Measurements from ENCODE around the gene CEACAM16.

CEACAM16 gene

DNA sequence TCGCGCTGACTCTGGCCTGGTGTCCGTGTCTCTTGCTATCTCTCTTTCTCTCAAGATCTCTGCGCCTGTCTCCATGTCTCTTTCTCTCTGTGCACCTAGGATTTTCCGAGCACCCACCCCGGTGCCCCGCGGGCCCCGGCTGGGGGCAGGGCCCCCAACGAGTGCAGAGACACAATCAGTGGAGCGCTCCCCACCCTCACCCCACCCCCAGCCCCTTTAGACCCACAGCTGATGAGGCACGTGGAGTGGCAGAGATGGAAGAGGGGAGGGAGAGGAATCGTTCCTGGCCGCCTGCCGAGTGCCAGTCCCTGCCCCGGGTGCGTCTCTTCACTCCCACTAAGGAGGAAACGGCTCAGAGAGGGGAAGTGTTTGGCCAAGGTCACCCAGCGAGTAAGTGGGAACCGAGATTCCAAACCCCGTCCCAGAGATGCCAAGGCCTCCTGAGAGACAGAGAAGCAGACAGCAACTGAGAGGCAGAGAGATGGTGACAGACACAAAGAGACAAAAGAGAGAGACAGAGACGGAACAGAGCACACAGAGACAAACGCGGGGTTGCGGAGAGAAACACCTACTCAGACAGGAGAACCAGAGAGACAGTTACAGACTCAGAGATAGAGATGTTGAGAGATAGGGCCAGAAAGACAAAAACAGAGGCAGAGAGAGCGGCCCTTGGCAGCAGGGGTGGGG, 48.9 kb downstream of the CEACAM16 start:
- peak; percentile 79 for DNase-seq

DNA sequence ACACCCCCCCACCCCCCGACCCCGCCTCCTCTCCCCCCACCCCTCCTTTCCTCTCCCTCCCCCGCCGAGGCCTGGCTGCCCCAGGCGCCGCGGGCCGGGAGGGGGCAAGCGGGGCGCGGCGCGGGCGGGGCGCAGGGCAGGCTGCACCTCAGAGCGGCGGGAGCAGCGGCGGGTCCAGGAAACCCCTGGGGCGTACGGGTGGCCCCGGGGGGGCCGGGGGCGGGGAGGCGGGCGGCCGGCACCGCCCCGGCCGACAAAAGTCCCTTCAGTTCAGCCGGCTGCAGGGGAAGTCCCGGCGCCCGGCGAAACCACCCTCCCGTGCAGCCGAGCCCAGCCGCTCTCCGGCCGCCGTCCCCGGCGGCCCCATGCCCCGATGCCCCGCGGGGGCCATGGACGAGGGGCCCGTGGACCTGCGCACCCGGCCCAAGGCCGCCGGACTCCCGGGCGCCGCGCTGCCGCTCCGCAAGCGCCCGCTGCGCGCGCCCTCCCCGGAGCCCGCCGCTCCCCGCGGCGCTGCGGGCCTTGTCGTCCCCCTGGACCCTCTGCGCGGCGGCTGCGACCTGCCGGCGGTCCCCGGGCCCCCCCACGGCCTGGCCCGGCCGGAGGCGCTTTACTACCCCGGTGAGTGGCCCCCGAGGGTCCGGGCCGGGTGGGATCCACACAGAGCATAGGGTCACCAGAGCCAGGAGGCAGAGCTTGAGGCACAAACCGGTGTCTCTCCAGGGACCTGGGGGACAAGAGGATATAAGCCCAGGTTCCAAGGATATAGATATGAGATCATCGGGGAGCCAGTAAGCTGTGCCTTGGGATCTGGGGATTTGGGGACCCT, 49.7 kb downstream of the CEACAM16 start, which contains the start of gene BCL3:
TSS of gene BCL3 (plus strand) at position 283 of the 829 bp plus-strand sequence. CDS start at position 366, 83 bp downstream.
- no peak for DNase-seq

DNA sequence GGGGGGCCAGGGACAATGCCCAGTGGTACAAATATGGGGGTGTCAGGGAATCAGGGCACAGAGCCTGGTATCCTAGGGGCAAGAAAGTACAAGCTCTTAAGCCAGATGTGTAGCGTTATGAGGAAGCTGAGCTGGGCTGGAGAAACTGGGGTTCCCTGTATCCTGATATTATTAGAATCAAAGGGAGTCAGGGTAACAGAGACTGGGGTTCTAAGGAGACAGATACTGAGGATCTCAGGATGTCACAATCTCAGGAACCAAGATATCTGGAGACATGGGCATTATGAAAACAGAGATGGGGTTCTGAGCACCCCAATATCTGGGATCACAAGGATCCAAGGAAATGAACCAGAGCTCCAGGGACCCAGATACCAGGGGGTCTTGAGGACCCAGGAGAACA, 50.3 kb downstream of the CEACAM16 start:
- no peak for DNase-seq

DNA sequence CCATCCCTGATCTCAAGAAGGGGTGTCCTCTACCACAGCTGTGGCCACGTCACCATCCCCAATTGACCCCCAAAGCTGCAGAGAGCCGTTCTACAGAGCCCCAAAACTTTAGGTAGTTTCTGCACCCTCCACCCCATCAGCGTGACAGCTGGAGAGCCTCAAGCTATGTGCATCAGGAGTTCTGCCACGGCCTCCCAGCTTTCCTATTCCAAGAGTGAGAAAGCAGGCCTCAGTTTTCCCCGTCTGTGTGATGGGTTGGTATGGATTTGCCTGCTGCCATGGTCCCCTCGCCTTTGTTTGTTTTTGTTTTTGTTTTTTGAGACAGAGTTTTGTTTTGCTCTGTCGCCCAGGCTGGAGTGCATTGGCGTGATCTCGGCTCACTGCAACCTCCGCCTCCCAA, 51.0 kb downstream of the CEACAM16 start:
- no peak for DNase-seq

DNA sequence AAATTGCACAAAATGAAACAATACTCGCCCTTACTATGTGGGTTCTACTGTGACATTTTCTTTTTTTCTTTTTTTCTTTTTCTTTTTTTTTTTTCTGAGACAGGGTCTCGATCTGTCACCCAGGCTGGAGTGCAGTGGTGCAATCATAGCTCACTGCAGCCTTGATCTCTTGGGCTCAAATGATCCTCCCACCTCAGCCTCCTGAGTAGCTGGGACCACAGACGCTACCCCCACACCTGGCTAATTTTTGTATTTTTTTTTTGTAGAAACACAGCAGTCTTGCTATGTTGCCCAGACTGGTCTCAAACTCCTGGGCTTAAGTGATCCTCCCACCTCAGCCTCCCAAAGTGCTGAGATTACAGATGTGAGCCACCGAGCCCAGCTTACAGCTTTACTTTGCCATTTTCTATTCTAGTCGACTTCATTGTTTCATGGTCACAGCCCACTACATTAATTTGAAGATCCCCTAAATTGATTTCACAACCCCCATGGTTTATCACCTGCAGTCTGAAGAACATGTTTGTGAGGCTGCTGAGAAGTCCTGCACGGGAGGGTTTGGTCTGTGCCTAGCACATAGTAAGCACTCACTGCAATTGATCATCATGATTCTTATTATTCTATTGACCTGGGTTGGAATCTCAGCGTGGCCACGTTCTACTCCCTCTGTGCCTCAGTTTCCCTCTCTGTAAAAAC, 53.3 kb downstream of the CEACAM16 start:
- no peak for DNase-seq

DNA sequence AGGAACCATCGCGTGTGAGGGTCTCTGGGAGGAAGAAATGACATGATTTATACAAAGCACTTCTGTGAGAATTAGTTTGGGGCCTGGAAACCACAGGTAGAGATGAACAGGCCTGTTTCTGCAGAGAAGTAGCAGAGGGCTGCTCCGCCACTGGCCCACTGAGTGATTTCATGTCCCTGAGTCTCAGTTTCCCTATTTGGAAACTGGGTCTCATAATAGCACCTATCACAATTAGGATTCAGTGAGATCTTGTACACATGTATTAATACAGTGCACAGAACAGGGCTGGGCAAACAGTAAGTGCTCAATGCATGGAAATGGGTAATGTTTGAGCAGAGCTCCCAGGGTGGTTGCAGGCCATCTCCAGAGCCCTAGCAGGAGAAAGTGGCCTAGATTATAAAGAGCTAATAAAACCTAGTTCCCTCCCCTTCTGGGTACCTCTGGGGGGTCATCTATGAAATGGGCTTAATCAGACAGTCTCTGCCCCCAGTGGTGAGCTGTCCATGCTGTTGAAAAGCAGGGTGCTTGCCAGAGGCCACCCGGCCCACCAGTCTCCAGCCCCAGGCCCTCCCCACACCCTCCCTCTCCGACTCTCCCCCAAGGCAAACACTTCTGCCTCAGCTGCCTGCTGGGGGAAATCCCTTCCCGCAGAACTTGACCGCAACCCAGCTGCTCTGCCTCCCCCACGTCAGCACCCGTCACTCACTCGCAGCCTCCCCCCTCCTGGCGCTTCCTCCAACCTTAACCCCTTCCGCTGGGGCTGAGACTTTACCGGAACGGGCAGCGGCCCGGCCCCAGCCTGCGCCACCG, 54.1 kb downstream of the CEACAM16 start:
- DNase-seq: peak; percentile 99

DNA sequence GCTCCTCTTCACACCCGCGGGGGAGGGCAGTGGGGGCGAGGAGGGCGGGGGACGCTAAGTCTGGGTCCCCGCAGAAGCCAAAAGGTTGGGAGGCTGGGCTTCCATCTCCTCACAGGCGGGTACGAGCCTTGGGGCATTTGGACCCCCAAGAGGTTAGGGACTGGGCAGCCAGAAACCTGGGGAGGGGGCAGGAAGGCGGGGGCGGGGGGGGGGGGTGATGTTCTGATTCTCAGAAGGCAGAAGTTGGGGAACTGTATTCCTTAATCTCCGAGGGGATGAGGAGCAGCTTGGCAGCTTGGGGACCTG, 54.6 kb downstream of the CEACAM16 start:
- no peak for DNase-seq

DNA sequence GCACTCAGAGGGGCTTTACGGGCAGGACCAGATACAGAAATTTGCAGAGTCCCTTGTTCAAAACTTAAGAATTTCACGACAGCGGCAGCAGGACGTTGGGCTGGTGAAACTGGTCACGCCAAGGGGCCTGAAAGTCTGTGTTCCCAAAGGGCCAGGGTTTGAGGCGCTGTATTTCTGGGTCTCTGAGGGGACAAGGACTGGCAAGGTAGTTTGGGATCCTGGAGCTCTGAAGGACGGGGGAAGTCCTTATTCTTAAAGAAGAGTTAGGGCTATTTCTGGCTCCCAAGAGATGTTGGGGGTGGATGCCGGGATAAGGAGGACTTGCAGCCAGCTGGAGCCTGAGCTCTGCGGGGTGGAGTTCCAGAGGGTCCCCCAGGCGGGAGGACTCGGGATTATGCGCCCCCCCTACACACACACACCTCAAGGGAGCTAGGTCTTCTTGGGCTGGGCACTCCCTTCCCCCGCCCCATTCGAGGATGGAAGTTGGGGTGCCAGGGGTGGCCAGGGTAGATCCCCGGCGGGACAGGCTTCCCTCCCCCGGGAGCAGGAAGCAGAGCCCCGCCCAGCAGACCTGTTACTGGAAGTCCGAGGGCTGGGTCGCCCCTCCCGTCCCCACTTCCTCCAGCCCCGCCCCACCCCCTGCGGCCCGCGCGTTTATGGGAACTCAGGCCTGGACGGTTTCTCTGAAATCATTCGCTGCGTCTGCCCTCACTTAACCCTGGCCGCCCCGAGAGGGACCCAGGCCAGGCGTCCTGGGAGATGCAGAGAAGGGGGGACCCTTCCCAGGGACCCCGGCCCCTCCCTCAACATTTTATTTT, 55.2 kb downstream of the CEACAM16 start:
- peak; percentile 94 for DNase-seq

DNA sequence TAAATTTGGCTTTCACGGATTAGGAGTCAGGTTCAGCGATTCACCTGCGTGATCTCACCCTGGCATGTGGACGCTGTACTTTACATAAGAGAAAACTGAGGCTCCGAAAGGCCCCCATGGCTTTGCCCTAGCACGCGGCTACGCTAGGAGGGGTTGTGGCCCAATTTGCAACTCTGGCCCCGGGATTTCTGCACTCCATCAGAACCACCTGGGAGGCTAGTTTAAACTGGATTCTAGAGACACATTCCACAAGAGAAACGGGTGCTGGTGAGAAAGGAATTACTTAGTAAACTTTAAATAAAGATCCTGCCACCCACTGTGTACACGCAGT, 55.8 kb downstream of the CEACAM16 start:
- DNase-seq: no peak

DNA sequence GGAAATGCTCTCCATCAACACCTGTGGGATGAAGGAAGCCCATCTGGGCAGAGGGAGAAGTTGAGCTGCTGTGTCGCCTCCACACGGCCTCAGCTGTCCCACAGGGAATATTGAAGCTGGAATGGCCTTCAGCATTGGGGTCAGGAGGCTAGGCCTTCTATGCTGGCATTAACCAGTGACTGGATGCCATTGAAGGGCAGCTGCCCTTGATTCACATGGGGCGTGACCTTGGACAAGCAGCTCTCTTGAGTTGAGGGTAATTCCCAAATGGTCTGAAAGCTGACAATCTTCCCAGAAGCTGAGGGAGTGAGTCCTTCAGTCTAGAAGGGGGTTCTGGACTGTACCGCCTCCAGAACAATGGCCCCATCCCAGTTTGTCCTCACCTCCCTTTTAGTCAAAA, 56.3 kb downstream of the CEACAM16 start:
- no peak for DNase-seq

DNA sequence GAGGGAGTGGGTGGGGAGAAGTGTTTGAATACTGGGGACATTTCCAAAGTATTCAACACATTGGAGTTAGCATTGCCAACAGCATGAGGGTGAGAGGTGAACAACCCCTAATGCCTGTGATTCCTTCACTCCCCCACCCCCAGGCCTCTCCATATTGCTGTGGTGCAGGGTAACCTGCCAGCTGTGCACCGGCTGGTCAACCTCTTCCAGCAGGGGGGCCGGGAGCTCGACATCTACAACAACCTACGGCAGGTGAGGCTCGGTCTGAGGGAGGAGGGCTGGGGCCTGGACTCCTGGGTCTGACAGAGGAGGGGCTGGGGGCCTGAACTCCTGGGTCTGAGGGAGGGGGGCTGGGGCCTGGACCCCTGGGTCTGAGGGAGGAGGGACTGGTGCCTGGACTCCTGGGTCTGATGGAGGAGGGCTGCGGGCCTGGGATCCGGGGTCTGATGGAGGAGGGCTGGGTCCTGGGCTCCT, 57.2 kb downstream of the CEACAM16 start:
- no peak for DNase-seq

DNA sequence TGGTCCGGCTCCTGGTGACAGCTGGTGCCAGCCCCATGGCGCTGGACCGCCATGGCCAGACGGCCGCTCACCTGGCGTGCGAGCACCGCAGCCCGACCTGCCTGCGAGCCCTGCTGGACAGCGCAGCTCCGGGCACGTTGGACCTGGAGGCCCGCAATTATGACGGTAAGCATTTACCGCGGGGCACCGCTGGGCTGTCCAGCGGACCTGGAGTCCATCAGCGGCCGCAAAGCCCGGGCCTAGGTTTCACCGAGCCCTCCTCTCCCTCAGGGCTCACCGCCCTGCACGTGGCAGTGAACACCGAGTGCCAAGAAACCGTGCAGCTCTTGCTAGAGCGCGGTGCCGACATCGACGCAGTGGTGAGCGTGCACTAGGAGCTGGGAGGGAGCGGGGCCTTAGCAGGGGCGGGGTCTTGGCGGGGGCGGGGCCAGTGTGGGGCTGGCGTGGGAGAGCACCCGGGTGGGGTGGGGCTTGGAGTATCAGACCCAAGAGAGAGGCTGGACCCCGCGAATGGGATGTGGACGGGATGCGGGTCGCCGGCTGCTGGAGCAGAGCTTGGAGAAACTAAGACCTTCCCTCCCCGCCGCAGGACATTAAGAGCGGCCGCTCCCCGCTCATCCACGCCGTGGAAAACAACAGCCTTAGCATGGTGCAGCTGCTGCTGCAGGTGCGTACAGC, 58.2 kb downstream of the CEACAM16 start:
- DNase-seq: no peak

DNA sequence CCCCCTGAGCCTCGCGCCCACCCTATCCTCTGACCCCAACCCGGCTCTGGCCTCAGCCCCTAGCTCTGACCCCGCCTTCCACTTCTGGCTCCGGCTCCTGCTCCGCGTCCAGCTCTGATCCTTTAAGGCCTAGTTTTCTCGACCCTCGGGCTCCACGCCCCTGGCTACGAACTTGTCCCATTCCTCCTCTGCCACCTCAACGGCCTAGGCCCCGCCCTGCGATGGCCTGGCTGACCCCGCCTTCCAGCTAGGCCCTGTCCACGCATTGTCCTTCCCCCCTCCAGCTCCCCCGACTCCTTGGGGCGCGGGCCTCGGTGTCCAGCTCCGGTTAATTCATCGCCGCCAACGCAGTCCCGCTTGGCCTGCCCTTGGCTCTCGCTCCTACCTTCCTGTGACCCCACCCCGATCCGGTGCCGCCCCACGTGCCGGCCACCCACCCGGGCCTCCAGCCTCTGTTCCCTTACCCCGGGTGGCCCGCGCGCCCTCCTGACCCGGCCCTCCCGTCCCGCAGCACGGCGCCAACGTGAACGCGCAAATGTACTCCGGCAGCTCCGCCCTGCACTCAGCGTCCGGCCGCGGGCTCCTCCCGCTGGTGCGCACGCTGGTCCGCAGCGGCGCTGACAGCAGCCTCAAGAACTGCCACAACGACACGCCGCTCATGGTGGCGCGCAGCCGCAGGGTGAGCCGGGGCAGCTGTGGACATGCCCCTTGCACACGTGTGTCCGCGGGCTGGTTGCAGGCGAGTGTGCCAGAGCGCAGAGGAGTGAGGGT, 59.0 kb downstream of the CEACAM16 start:
- no peak for DNase-seq

DNA sequence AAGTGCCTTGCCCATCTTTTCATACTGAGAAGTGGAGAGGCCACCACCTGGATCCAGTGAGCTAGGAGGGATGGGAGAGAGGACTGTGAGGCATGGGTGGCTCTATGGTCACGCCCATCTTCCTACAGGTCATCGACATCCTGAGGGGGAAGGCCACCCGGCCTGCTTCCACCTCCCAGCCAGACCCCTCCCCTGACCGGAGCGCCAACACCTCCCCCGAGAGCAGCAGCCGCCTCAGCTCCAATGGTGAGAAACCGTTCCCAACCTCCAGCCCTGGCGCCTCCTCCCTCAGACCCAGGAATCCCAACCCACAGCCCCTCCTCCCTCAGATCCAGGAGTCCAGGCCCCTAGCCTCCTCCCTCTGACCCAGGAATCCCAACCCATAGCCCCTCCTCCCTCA, 59.6 kb downstream of the CEACAM16 start:
- DNase-seq: no peak

DNA sequence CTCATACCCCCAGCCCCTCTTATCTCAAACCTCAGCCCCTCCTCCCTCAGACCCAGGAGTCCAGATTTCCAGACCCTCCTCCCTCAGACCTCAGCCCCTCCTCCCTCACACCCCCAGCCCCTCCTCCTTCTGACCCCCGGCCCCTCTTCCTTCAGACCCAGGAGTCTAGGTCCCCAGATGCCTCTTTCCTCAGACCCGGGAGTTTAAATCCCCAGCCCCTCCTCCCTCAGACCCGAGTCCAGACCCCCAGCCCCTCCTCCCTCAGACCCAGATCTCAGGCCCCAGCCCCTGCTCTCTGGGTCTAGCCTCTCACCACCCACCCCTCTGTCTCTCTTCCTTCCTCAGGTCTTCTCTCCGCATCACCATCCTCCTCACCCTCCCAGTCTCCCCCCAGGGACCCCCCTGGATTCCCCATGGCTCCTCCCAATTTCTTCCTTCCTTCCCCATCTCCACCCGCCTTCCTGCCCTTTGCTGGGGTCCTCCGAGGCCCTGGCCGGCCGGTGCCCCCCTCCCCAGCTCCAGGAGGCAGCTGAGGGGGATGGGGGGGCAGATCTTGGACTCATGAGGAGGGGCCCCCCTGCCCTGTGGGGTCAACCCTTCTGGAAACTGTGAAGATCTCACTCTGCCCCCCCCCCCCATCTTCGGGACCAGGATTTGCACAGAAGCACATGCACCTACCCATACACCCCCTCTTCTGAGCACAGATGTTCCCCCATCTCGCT, 60.3 kb downstream of the CEACAM16 start:
- DNase-seq: no peak
